Activated naive CD4-positive, alpha-beta T cell (primary cell): ENCODE results near the gene RAC3.

Experiments
- DNase-seq, 4 experiments: peaks; one replicate each; lab custom pipeline; 2025; lab: John Stamatoyannopoulos, UW

Gene RAC3

GRCh38 chr17:82031303-82031884, at the start of gene RAC3:
TSS of gene RAC3 (plus strand) at chr17:82031678. CDS start at chr17:82031762, 84 bp downstream.
- no peak for DNase-seq

DNA sequence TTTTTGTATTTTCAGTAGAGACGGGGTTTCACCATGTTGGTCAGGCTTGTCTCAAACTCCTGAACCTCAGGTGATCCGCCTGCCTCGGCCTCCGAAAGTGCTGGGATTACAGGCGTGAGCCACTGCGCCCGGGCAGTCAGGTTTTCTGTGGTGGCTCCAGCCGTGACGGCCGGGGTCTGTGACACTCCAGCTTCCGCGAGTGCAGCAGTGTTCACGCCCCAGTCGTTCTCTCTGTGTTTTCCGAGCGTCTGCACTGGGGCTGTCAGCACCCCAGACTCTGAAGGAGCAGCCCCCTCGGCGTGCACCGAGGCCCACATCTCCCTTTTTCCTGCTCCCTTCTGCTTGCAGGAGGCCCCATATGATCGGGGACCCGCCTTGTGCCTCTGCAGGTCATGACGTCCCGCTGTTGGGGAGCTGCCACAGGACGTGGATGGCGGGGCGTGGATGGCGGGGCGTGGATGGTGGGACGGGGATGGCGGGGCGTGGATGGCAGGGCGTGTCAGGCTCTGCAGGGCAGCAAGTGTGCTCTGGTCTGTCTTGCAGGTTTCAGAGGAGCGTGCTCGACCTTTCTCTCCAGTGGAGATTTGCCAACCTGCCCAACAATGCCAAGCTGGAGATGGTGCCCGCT, 48.4 kb upstream of the RAC3 start:
- no peak for DNase-seq

DNA sequence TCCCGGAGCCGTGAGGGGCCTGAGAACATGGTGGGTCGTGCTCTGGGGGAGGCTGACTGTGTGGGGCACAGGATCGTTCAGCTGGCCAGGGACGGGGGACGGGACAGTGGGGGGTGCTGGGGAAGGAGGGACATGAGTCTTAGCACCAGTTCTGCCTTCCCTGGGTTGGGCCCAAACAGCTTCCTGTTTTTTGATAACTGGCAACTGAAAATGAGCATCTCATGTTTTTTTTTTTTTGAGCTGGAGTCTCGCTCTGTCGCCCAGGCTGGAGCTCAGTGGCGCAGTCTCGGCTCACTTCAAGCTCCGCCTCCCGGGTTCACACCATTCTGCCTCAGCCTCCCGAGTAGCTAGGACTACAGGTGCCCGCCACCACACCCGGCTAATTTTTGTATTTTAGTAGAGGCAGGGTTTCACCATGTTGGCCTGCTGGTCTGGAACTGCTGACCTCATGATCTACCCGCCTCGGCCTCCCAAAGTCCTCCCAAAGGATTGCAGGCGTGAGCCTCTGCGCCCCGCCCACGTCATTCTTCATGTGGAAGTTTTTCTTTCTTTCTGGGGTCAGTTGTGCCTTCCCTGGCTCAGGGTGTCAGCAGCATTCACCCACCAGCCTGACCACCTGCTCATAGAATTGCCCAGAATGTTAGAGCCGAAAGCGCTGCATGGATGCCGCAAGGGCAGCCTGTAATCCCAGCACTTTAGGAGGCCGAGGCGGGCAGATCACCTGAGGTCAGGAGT, 47.7 kb upstream of the RAC3 start:
- no peak for DNase-seq

- no peak for DNase-seq
These were observed 46.6 kb upstream of the RAC3 start for GRCh38 chr17:81984773-81985410.

DNA sequence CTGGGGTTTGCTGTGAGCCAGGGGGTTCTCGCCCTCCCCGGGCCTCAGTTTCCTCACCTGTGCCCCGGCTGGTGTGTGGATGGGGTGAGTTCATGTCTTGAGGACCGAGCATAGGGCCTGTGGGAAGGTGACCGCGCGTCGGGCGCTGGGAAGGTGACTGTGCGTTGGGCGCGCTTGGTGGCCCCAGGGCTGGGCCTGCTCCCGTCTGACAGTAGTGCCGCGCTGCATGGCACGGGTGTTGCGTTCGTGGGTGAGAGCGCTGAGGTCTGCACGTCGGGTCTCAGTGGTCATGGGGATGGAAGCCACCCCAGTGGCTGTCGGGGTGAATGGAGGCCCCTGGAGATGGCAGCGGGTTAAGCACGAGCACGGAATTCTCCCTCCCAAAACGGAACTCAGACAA, 44.9 kb upstream of the RAC3 start:
- no peak for DNase-seq

- DNase-seq = no peak
These were observed 44.2 kb upstream of the RAC3 start for GRCh38 chr17:81987161-81987770.

GRCh38 chr17:81990836-81991683, 40.4 kb upstream of the RAC3 start:
- no peak for DNase-seq

DNA sequence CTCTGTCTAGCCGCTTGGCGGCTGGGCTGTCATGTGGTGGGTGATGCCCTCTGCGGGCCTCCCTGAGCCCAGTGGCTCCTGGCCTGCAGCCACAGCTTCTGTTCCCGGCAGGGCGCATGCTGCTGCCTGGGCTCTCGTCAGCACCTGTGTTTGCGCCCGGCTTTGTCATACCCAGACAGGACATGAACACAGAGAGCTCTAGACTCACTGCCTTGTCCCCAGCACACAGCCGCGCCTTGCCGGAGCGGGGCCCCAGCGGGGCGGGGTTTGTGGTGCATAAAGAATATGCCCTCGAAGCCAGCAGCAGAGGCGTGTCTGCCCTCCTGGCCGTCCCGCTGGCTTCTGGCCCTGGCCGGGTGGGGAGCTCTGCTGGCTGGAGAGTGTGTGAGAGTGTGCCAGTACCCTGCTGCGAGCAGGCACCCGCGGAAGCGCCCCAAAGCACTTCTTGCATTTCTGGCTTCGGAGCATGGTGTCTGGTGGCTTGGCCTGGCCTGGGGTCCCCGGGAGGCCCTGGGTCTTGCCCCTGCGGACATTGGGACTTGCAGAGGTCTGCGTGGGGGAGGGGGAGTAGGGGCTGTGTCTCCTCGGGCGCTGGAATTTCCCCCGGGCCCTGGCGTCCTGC, 39.7 kb upstream of the RAC3 start:
- no peak for DNase-seq

DNA sequence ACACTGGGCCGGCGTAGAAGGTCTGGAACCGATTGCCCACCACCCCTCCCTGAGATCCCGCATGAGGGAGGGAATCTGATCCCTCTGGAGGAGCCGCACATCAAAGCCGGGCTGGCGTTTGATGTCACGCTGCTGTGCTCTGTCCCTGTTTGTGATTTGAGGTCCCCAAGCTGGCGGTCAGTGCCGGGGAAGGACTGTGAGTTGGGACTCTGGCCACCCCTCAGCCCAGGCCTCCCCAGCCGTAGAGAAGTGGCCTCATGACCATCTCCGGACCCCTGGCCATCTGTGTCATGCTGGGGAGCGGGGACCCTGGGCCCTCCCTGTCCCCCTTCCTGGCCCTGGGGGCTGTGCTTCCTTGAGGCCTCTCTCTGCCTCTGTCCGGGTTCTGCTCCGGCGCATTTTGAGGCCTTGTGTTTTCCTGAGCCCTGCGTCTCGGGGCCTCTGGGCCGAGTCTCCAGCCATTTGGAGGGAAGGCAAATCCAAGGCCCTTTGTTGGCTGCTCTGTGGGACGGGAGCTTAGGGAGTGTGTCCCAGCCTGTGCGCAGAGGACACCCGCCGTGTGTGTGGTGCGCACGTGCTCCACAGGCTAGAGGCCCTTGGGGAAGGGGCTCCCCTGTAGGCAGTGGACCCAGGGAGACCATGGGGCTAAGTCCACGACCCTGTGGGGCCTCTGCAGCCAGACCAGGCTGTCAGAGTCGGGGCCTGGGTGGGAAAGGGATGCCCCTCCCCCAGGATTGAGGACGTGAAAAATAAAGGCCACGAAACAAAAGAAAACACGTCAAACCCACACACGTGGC, 39.0 kb upstream of the RAC3 start:
- no peak for DNase-seq

- DNase-seq = no peak
These were observed 37.5 kb upstream of the RAC3 start for GRCh38 chr17:81993729-81994592.

GRCh38 chr17:81994593-81995462, 36.6 kb upstream of the RAC3 start:
- DNase-seq = no peak

DNA sequence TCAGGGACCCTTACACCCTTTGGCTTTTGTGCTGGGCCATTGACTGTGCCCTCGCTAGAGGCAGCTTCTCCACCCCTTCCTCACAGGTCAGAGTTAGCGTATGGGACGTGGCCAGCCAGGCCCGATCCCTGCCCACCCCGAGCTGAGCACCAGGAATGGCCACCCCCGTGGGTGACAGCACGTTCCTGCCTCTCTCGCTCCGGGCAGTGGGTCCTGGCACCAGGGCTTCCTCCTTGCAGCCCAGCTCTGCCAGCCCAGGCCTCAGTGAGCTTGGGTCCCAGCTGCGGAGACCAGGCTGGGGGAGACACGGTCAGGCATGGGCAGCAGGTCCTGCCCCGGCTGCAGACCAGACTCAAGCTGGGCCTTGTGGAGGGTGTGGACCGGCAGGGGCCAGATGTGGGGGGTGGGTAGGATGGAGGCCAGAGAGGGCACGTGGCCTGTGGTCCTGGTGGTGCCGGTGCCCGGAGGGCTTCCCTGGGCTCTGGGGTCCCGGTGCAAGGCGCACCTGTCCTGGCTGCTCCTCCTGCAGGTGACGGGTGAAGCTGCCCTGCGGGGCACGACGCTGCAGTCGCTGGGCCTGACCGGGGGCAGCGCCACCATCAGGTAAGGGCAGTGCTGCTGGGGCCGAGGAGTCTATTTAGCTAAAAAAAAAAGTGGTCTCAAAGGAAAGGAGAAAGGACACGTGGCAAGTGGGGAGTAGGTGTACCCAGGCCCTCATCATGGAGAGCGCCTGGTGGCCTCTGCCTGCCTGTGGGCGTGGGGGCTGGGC, 35.8 kb upstream of the RAC3 start:
- no peak for DNase-seq

GRCh38 chr17:81996232-81996756, 35.2 kb upstream of the RAC3 start:
- DNase-seq = no peak

- DNase-seq = no peak
These were observed 34.6 kb upstream of the RAC3 start for GRCh38 chr17:81996757-81997441.

DNA sequence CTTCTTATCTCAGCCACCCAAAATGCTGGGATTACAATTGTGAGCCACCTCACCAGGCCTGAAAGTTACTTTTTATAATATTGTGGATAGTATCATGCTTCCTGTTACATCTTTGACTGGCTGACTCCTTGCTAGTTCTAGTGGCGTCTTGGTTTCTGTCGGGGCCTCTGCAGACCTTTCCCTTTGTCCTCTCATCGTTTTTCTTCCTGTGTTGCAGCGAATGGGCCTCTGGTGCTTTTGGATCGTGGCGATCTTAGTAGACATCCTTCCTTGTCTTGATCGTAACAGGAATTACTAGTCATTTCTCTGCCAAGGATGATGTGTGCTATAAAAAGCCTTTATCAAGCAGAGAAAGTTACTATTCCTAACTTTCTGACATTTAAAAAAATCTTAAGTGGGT, 33.3 kb upstream of the RAC3 start:
- DNase-seq = no peak

DNA sequence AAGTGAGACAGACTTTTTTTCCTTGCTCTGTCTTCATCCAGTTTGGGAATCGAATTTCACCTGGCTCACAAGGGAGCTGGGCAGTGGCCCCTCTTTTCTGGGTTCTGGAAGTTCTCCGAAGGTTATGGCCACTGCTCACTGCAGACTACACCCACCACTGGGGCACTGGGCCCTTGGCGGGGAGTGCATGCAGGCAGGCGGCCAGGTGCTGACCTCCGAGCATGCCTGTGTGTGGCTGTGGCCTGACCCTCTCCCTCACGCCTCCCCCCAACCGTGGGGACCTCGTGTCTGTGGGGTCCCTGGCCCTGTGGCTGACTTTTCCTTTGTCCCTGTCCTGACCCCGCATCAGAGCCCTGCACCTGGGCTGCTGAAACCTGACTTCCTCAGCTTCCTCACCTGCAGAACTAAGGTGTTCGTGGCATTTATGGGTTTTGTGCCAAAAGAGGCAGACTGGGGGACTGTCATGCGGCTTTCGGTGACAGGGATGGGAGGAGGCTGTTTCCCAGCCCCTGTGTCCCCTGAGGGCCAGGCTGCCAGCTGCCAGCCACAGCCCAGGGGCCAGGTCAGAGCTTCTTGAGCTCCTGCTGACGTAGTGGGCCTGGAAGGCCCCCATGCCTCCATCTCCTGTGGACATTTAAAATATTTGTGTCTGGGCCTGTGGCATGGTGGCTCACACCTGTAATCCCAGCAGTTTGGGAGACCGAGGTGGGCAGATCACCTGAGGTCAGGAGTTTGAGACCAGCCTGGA, 32.6 kb upstream of the RAC3 start:
- DNase-seq = no peak
